Neural progenitor cell (in vitro differentiated cells): ENCODE data around the gene CLDN15.
"Not testable (repeated sequence)": the region's sequence is repeated elsewhere in the genome, so short reads cannot be mapped to it uniquely, and the experiment has no call there.

Source experiments
- CTCF ChIP-seq: fragments of 200-600 bp; sonication (generic); IDR thresholded peaks from 2 replicates; pipeline ENCODE4 v1.5.1; 2017; ENCODE audit warnings: antibody characterized with exemption, mild to moderate bottlenecking
- EZH2phosphoT487 ChIP-seq: fragments of 200-600 bp; sonication (generic); IDR thresholded peaks from 2 replicates; pipeline ENCODE4 v1.6.1; 2017; ENCODE audit warnings: antibody characterized with exemption

GRCh38 chr7:101199522-101199921 is 38.1 kb downstream of the CLDN15 start:
- TF ChIP-seq CTCF, EZH2phosphoT487: not testable (repeated sequence)
